HCT116 (cell line): ENCODE results near the gene CCDC187. TPM values are rescaled to one million over a fixed set of nuclear protein-coding genes. Genes with fewer than 3 reads are reported as not detected.

Experiments
- ATAC-seq: fragments of 200-7000 bp; cut with Tn5 transposase; 2 replicates; pipeline ENCODE4 v1.9.1; 2020; ENCODE audit warnings: mild to moderate bottlenecking, moderate library complexity
- BruUV-seq: library from RNA; stranded (reverse); fragments of 400-500 nt; replicated peaks from 2 replicates; lab custom pipeline; 2021; lab: Mats Ljungman, UMichigan
- CTCF ChIA-PET: fragments of 300-600 bp; sonication (Branson Sonifier 250); formaldehyde crosslinking; loops from one replicate; lab custom pipeline; 2021; ENCODE audit warnings: antibody characterized with exemption; lab: Charles Lee
- POLR2A ChIA-PET: fragments of 300-600, 350-600 bp; sonication (Branson Sonifier 250); formaldehyde crosslinking; loops from one replicate; lab custom pipeline; 2021; ENCODE audit warnings: antibody characterized with exemption; lab: Charles Lee
- RAD21 ChIA-PET, 2 experiments: fragments of 300-600 bp; sonication (Branson Sonifier 250); formaldehyde crosslinking; loops; one replicate each; lab custom pipeline; 2023; ENCODE audit warnings: low total read pairs in 2 of 2; ENCODE audit not compliant: uncharacterized antibody in 2 of 2, unreplicated experiment in 2 of 2, low non-redundant PET in 1 of 2; lab: Charles Lee
- DNase-seq: peaks from one replicate; pipeline ENCODE4 v3.0.0-alpha.2; 2010; ENCODE audit warnings: low read depth, low spot score
- H2AFZ ChIP-seq: fragments of 200-600 bp; shearing (Covaris generic), sonication (generic); 2 replicates; pipeline ENCODE4 v1.6.1; 2017; ENCODE audit warnings: low read depth, mixed run types, mixed read lengths, antibody characterized with exemption, low read length; ENCODE audit not compliant: poor library complexity, severe bottlenecking
- H3K27ac ChIP-seq: 2 replicates; pipeline ENCODE4 v1.5.1; 2012; ENCODE audit warnings: low read depth, low read length
- H3K27me3 ChIP-seq: fragments of 200-600 bp; sonication (generic); 2 replicates; pipeline ENCODE4 v1.6.1; 2016; ENCODE audit warnings: mixed run types, low read length, mixed read lengths; ENCODE audit not compliant: insufficient read depth
- H3K36me3 ChIP-seq, 2 experiments: fragments of 200-500 bp in 1 of 2; fragments of 200-600 bp in 1 of 2; sonication (Bioruptor generic) in 1 of 2; sonication (generic) in 1 of 2; 2 replicates each; pipeline versions ENCODE4 v1.5.1 to v1.6.1; 2014 to 2016; ENCODE audit warnings: low read length in 2 of 2, inconsistent platforms in 1 of 2, mixed read lengths in 1 of 2, mixed run types in 1 of 2; ENCODE audit not compliant: insufficient read depth in 2 of 2, control insufficient read depth in 1 of 2
- H3K4me1 ChIP-seq, 2 experiments: fragments of 200-600 bp in 1 of 2; sonication (generic) in 1 of 2; 2 replicates each; pipeline versions ENCODE4 v1.5.1 to v1.6.1; 2012 to 2017; ENCODE audit warnings: low read length in 2 of 2, inconsistent platforms in 1 of 2, mild to moderate bottlenecking in 1 of 2, mixed read lengths in 1 of 2, mixed run types in 1 of 2, moderate library complexity in 1 of 2; ENCODE audit not compliant: insufficient read depth in 2 of 2, control insufficient read depth in 1 of 2
- H3K4me2 ChIP-seq: fragments of 200-600 bp; sonication (generic); 2 replicates; pipeline ENCODE4 v1.6.1; 2017; ENCODE audit warnings: mixed run types, low read length, mixed read lengths
- H3K4me3 ChIP-seq, 2 experiments: fragments of 200-600 bp in 1 of 2; sonication (generic) in 1 of 2; replicated peaks in 1 of 2; 2 replicates each; pipeline ENCODE4 v1.5.1; 2011 to 2016; ENCODE audit warnings: low read length in 2 of 2, control low read depth in 1 of 2, low read depth in 1 of 2, mild to moderate bottlenecking in 1 of 2, mixed read lengths in 1 of 2, mixed run types in 1 of 2
- H3K79me2 ChIP-seq: fragments of 200-600 bp; sonication (generic); 2 replicates; pipeline ENCODE4 v1.6.1; 2017; ENCODE audit warnings: mild to moderate bottlenecking, mixed run types, low read length, moderate library complexity, mixed read lengths; ENCODE audit not compliant: insufficient read depth
- H3K9ac ChIP-seq: fragments of 200-600 bp; sonication (generic); 2 replicates; pipeline ENCODE4 v1.6.1; 2016; ENCODE audit warnings: low read length, mixed read lengths
- H3K9me2 ChIP-seq: fragments of 200-600 bp; sonication (generic), shearing (Covaris generic); 2 replicates; pipeline ENCODE4 v1.6.1; 2017; ENCODE audit warnings: mixed run types, mild to moderate bottlenecking, moderate library complexity; ENCODE audit not compliant: insufficient read depth
- H3K9me3 ChIP-seq, 2 experiments: fragments of 200-500 bp in 1 of 2; fragments of 200-600 bp in 1 of 2; sonication (Bioruptor generic) in 1 of 2; sonication (generic) in 1 of 2; 2 replicates each; pipeline ENCODE4 v1.6.1; 2014 to 2017; ENCODE audit warnings: low read length in 2 of 2, mixed read lengths in 2 of 2, inconsistent platforms in 1 of 2, low read depth in 1 of 2, mild to moderate bottlenecking in 1 of 2, mixed run types in 1 of 2, moderate library complexity in 1 of 2; ENCODE audit not compliant: control insufficient read depth in 1 of 2, insufficient read depth in 1 of 2
- H4K20me1 ChIP-seq: fragments of 200-600 bp; sonication (generic), shearing (Covaris generic); 2 replicates; pipeline ENCODE4 v1.6.1; 2017; ENCODE audit warnings: mixed run types, mild to moderate bottlenecking, moderate library complexity; ENCODE audit not compliant: insufficient read depth
- ATF3 ChIP-seq: IDR thresholded peaks from 2 replicates; pipeline ENCODE4 v1.6.1; 2012
- CBX3 ChIP-seq: IDR thresholded peaks from 2 replicates; pipeline ENCODE4 v1.6.1; 2012; ENCODE audit warnings: low read depth
- CEBPB ChIP-seq: IDR thresholded peaks from 2 replicates; pipeline ENCODE4 v1.6.1; 2012; ENCODE audit warnings: low read depth
- CTCF ChIP-seq, 3 experiments: fragments of 200-600 bp in 1 of 3; sonication (generic) in 1 of 3; IDR thresholded peaks in 2 of 3; conservative IDR thresholded peaks in 1 of 3; 2 replicates each; pipeline ENCODE4 v1.5.1; 2012 to 2017; ENCODE audit warnings: low read depth in 2 of 3, low read length in 2 of 3, antibody characterized with exemption in 1 of 3, borderline replicate concordance in 1 of 3, control low read depth in 1 of 3, mild to moderate bottlenecking in 1 of 3, mixed read lengths in 1 of 3, mixed run types in 1 of 3, moderate library complexity in 1 of 3; ENCODE audit not compliant: insufficient read depth in 1 of 3
- EGR1 ChIP-seq: IDR thresholded peaks from 2 replicates; pipeline ENCODE4 v1.6.1; 2012; ENCODE audit warnings: low read depth
- ELF1 ChIP-seq: IDR thresholded peaks from 2 replicates; pipeline ENCODE4 v1.6.1; 2012; ENCODE audit warnings: low read depth, borderline replicate concordance
- EZH2 ChIP-seq: fragments of 200-600 bp; sonication (generic); IDR thresholded peaks from 2 replicates; pipeline ENCODE4 v1.6.1; 2017; ENCODE audit warnings: antibody characterized with exemption, mixed run types
- FOSL1 ChIP-seq: IDR thresholded peaks from 2 replicates; pipeline ENCODE4 v1.6.1; 2012; ENCODE audit warnings: low read depth
- JUND ChIP-seq: IDR thresholded peaks from 2 replicates; pipeline ENCODE4 v1.6.1; 2012
- POLR2A ChIP-seq: IDR thresholded peaks from 2 replicates; pipeline ENCODE4 v1.7.0; 2011; ENCODE audit warnings: borderline replicate concordance; ENCODE audit not compliant: insufficient read depth, insufficient read length; ENCODE audit errors: extremely low read depth
- POLR2AphosphoS5 ChIP-seq: IDR thresholded peaks from 2 replicates; pipeline ENCODE4 v1.6.1; 2011; ENCODE audit warnings: mild to moderate bottlenecking, low read depth, low read length, moderate library complexity
- RAD21 ChIP-seq: IDR thresholded peaks from 2 replicates; pipeline ENCODE4 v1.6.1; 2012; ENCODE audit warnings: low read depth, mild to moderate bottlenecking
- SIN3A ChIP-seq: IDR thresholded peaks from 2 replicates; pipeline ENCODE4 v1.6.1; 2012; ENCODE audit warnings: low read depth
- SP1 ChIP-seq: IDR thresholded peaks from 2 replicates; pipeline ENCODE4 v1.6.1; 2012; ENCODE audit warnings: low read depth
- TCF7L2 ChIP-seq: IDR thresholded peaks from 2 replicates; pipeline ENCODE4 v1.7.0; 2011; ENCODE audit warnings: borderline replicate concordance, inconsistent platforms; ENCODE audit not compliant: insufficient read depth, insufficient read length; ENCODE audit errors: extremely low read depth
- ZFX ChIP-seq: fragments of 450-650 bp; IDR thresholded peaks from 2 replicates; pipeline ENCODE4 v1.6.1; 2017
- intact Hi-C: fragments of 100-400 bp; cut with micrococcal nuclease; formaldehyde crosslinking; loops from 2 replicates; pipeline ENCODE4 v1.10.0; 2022
- total RNA-seq: library from RNA; stranded (reverse); gene quantifications from one replicate; pipeline ENCODE4 v1.2.1, GENCODE V29; 2021; ENCODE audit not compliant: unreplicated experiment
- TF ChIP-seq, protein P1 (sequence below): IDR thresholded peaks from 2 replicates; pipeline ENCODE4 v1.6.1; 2012; ENCODE audit warnings: low read depth
- TF ChIP-seq, protein P2 (sequence below): IDR thresholded peaks from 2 replicates; pipeline ENCODE4 v1.6.1; 2011; ENCODE audit warnings: mild to moderate bottlenecking, low read length, moderate library complexity; ENCODE audit not compliant: insufficient replicate concordance; ENCODE audit errors: extremely low read depth
- TF ChIP-seq, protein P3 (sequence below): IDR thresholded peaks from 2 replicates; pipeline ENCODE4 v1.6.1; 2012

CCDC187 gene
- total RNA-seq, 1 experiment from 2014 or later, result 4.6 TPM

DNA sequence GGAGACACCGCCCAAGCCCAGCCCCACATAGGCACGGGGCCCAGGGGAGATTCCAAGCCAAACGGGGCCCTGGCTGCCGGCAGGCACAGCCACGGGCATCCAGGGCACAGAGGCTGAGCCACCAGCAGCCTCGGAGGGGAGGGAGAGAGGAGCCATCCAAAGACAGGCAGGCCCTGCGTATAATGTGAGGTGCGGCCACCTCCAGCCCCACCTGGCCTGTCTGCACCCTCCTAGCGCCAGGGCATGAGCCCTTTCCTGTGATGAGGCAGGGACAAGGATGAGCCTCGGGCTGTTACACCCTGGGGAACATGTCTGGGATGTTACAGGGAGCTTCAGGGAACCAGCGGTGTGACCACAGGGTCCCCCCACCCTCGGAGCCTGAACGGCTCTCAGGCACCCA, 1.1 kb upstream of the CCDC187 start:
- no peak overlapping the region for H3K4me2 ChIP-seq
- TF ChIP-seq CEBPB (no peak), POLR2AphosphoS5 (no peak), CBX3 (no peak), EGR1 (no peak), CTCF (IDR thresholded peaks at IDR 0.05 in 2 of 3, conservative IDR thresholded peaks at IDR 0.05 in 1 of 3; ENCODE audit: borderline replicate concordance in 1 of 3, insufficient read depth in 1 of 3, low read depth in 2 of 3, low read length in 2 of 3) (no peak), RAD21 (no peak), SIN3A (no peak), SP1 (no peak), ATF3 (no peak), ZFX (no peak), EZH2 (no peak), JUND (no peak), FOSL1 (no peak), TCF7L2 (no peak), POLR2A (no peak), ELF1 (no peak)
- TF ChIP-seq, protein P1, sequence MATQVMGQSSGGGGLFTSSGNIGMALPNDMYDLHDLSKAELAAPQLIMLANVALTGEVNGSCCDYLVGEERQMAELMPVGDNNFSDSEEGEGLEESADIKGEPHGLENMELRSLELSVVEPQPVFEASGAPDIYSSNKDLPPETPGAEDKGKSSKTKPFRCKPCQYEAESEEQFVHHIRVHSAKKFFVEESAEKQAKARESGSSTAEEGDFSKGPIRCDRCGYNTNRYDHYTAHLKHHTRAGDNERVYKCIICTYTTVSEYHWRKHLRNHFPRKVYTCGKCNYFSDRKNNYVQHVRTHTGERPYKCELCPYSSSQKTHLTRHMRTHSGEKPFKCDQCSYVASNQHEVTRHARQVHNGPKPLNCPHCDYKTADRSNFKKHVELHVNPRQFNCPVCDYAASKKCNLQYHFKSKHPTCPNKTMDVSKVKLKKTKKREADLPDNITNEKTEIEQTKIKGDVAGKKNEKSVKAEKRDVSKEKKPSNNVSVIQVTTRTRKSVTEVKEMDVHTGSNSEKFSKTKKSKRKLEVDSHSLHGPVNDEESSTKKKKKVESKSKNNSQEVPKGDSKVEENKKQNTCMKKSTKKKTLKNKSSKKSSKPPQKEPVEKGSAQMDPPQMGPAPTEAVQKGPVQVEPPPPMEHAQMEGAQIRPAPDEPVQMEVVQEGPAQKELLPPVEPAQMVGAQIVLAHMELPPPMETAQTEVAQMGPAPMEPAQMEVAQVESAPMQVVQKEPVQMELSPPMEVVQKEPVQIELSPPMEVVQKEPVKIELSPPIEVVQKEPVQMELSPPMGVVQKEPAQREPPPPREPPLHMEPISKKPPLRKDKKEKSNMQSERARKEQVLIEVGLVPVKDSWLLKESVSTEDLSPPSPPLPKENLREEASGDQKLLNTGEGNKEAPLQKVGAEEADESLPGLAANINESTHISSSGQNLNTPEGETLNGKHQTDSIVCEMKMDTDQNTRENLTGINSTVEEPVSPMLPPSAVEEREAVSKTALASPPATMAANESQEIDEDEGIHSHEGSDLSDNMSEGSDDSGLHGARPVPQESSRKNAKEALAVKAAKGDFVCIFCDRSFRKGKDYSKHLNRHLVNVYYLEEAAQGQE, result no peak
- TF ChIP-seq, protein P2, sequence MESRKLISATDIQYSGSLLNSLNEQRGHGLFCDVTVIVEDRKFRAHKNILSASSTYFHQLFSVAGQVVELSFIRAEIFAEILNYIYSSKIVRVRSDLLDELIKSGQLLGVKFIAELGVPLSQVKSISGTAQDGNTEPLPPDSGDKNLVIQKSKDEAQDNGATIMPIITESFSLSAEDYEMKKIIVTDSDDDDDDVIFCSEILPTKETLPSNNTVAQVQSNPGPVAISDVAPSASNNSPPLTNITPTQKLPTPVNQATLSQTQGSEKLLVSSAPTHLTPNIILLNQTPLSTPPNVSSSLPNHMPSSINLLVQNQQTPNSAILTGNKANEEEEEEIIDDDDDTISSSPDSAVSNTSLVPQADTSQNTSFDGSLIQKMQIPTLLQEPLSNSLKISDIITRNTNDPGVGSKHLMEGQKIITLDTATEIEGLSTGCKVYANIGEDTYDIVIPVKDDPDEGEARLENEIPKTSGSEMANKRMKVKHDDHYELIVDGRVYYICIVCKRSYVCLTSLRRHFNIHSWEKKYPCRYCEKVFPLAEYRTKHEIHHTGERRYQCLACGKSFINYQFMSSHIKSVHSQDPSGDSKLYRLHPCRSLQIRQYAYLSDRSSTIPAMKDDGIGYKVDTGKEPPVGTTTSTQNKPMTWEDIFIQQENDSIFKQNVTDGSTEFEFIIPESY, result no peak
- TF ChIP-seq, protein P3, sequence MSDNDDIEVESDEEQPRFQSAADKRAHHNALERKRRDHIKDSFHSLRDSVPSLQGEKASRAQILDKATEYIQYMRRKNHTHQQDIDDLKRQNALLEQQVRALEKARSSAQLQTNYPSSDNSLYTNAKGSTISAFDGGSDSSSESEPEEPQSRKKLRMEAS, result no peak
- no peak overlapping the region for H3K4me3 ChIP-seq
- H4K20me1 ChIP-seq, result no peaks in the 10 kb centered on the region
- H3K27me3 ChIP-seq, result no peaks in the 10 kb centered on the region
- ATAC-seq, result no peak
- no peak for DNase-seq
- no peak overlapping the region for H3K9ac ChIP-seq
- intact Hi-C loops, result no loop called here
- no TSS peak for BruUV-seq
- no peaks in the 10 kb centered on the region for H3K36me3 ChIP-seq
- no peaks in the 10 kb centered on the region for H3K9me2 ChIP-seq
- no peak overlapping the region for H2AFZ ChIP-seq
- RAD21 ChIA-PET, result no interaction called here
- H3K79me2 ChIP-seq, result no peaks in the 10 kb centered on the region
- H3K4me1 ChIP-seq, result no peaks in the 10 kb centered on the region; a peak in 1 of 4 replicates
- POLR2A ChIA-PET, result no interaction called here
- peaks cover 0 to 5% of the 10 kb centered on the region in 2 experiments; a peak in 1 of 4 replicates for H3K9me3 ChIP-seq
- H3K27ac ChIP-seq, result no peak overlapping the region
- CTCF ChIA-PET, result no interaction called here
